ENCODE data around the gene AGAP1.
"Not testable (repeated sequence)": the region's sequence is repeated elsewhere in the genome, so short reads cannot be mapped to it uniquely, and the experiment has no call there.

Gene AGAP1

GRCh38 chr2:235737840-235738239 is 244.0 kb downstream of the AGAP1 start:
- DNase-seq (ENCODE audit: low read depth in 2 of 2): no peak

DNA sequence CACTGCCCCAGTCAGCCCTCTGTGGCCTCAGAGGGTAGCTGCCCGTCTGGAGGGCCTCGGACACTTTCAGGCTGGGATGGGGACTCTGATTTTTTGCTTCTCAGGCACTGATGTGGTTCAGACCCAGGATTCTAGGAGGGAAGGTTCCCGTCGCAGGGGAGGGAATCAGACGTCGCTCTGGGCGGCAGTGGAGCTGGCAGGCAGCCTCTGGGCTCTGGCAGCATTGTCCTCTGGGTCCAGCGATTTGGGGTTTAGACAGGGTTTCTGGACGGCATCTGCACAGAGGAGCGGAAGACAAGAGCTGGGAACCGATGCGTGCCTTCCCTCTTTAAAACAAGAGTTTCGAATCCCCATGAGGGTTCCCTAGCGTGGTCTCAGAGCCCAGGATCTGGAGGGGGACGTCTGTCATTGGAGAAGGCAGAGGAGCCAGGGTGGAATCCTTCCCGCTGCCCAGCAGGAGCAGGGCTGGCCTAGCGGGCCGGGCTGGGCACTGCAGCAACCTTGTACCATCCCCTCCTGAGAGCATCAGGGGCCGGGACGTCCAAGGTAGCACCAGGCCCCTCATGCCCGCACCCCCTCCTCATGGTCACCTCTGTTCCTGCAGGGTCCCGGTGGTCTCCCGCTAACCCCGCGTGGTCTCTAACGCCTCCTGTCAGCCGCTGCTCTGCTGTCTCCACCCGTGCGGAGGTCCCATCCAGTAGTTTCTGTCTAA is 246.0 kb downstream of the AGAP1 start:
- DNase-seq (ENCODE audit: low read depth in 2 of 2): no peak

GRCh38 chr2:235740821-235741220 is 247.0 kb downstream of the AGAP1 start:
- DNase-seq (ENCODE audit: low read depth in 2 of 2): no peak

- no peak for DNase-seq (ENCODE audit: low read depth in 2 of 2)
These were observed 250.3 kb downstream of the AGAP1 start for GRCh38 chr2:235744161-235744560.

DNA sequence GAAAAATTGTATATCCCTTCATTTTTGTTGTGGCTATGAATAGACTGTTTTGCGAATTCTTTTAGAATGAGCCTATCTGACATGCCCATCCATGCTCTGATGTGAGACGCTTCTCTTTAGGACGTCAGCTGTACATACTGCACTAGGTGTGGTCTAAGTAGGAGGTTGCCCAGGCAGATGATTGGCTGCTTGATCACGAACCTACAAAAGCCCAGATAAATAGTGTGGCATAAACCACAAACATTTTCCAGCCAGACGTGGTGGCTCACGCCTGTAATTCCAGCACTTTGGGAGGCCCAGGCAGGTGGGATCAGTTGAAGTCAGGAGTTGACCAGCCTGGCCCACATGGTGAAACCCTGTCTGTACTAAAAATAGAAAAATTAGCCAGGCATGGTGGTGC is 251.8 kb downstream of the AGAP1 start:
- no peak for DNase-seq (ENCODE audit: low read depth in 2 of 2)

GRCh38 chr2:235746257-235746934 is 252.6 kb downstream of the AGAP1 start:
- peak; percentile 25 to 30 for DNase-seq (ENCODE audit: low read depth in 2 of 2)

GRCh38 chr2:235747001-235747785 is 253.3 kb downstream of the AGAP1 start:
- no peak for DNase-seq (ENCODE audit: low read depth in 2 of 2)

GRCh38 chr2:235747786-235748091 is 253.9 kb downstream of the AGAP1 start:
- DNase-seq (ENCODE audit: low read depth in 2 of 2): no peak

GRCh38 chr2:235749121-235749770 is 255.4 kb downstream of the AGAP1 start:
- no peak for DNase-seq (ENCODE audit: low read depth in 2 of 2)

GRCh38 chr2:235749771-235750160 is 255.9 kb downstream of the AGAP1 start:
- DNase-seq (ENCODE audit: low read depth in 2 of 2): no peak

DNA sequence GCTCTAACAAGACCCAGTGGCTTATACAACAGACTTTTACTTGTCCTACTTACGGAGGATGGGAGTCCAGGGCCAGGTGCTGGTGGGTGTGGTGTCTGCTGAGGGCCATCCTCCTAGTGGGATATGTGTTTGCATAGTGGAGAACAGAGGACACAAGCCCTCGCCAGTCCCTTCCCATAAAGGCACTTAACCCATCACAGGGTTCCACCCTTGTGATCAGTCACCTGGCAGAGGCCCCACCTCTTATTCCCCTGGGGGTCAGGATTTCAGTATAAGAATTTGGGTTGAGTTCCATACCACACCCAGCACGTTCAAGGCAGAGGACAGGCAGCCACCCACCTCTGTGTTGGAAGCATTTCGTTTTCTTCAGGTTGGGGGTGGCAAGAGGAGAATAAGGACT is 259.0 kb downstream of the AGAP1 start:
- no peak for DNase-seq (ENCODE audit: low read depth in 2 of 2)

DNA sequence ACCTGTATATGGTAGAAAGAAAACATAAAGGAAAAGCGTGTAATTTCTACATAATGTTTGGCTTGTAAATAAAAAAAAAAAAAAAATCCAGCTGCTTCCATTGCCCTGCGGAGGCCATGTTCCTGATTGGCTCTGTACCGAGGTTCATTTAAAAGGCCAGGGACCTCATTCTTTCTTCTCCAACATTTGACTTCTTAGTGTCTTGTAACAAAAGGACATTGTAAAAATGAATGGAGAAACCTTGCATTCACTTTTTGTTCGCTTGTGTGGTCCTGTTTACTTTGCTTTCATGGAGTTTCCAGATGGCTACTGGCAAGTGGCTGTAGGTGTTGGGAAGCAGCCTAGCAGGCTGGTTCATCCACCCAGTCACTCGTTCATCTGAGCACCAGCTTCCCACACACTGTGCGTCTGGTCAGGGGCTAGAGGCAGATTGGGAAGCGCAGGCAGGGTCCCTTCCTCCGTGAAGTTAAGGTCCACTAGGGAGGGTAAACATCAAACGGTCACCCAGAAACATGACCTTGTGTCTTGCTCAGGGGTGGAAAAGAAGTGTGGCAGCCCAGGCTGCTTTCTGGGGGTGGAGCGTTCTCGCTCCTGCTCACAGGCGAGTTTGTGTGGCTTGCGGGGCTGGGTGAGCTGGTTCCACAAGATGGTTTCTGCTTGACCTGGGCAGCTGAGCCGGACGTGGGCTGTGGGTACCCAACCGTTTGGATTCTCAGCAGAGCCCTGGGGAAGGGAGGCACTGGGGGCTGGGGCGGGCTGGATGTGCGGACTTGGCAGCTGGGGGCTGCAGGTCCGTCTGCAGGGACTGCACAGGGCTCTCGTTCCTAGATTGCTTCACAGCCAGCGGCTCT is 260.7 kb downstream of the AGAP1 start:
- DNase-seq (ENCODE audit: low read depth in 2 of 2): no peak

DNA sequence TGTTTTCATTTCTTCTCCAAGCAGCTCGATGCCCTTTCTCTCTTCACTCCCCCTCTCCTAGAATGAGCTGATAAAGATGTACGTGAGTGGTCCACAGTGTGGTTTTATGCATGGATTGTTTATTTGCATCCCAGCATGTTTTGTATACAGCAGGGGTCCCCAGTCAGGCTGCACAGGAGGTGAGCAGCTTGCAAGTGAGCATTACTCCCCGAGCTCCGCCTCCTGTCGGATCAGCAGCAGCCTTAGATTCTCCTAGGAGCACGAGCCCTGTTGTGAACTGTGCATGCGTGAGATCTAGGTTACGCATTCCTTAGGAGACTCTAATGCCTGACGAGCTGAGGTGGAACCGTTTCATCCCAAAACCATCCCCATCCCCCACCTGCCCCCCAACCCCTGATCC is 262.6 kb downstream of the AGAP1 start:
- DNase-seq (ENCODE audit: low read depth in 2 of 2): no peak

DNA sequence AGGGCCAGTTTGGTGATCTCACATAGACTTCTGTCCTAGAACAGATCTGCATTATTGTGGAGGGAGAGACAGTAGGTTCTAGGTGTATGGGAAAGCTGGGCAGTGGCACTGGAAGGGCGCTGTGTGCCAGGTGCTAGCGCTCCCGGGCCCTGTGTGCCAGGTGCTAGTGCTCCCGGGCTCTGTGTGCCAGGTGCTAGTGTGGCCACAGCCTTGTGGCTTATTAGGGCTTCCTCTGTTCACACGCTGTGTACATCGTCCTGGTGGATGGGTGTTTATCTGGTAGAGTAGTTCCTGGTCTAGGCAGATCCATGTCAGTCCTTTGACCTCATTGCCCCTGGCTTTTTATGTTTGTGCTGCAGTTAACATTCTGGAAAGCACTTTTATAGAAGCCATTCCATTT is 263.4 kb downstream of the AGAP1 start:
- DNase-seq (ENCODE audit: low read depth in 2 of 2): no peak

- DNase-seq (ENCODE audit: low read depth in 2 of 2): no peak
These were observed 263.8 kb downstream of the AGAP1 start for GRCh38 chr2:235757640-235758039.

GRCh38 chr2:235762832-235763598 is 269.2 kb downstream of the AGAP1 start:
- DNase-seq (ENCODE audit: low read depth in 2 of 2): no peak

DNA sequence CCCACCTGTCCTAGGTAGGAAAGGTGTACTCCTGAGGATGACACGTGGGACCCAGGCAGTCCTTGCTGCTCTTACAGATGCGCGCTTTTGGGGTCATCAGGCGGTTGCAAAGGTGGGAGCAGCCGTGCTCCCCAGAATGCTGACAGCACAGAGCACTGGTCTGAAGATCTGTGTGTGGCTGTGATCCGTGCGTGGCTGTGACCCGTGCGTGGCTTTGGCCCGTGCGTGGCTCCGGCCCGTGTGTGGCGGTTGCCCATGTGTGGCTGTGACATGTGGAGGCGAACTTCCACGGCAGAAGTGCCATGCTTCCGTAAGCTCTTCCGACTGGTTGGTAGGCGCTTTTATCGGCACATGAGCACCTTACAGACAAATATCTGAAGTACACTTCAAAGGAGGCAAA is 270.0 kb downstream of the AGAP1 start:
- no peak for DNase-seq (ENCODE audit: low read depth in 2 of 2)

GRCh38 chr2:235764478-235764877 is 270.6 kb downstream of the AGAP1 start:
- not testable (repeated sequence) for DNase-seq (ENCODE audit: low read depth in 2 of 2)

DNA sequence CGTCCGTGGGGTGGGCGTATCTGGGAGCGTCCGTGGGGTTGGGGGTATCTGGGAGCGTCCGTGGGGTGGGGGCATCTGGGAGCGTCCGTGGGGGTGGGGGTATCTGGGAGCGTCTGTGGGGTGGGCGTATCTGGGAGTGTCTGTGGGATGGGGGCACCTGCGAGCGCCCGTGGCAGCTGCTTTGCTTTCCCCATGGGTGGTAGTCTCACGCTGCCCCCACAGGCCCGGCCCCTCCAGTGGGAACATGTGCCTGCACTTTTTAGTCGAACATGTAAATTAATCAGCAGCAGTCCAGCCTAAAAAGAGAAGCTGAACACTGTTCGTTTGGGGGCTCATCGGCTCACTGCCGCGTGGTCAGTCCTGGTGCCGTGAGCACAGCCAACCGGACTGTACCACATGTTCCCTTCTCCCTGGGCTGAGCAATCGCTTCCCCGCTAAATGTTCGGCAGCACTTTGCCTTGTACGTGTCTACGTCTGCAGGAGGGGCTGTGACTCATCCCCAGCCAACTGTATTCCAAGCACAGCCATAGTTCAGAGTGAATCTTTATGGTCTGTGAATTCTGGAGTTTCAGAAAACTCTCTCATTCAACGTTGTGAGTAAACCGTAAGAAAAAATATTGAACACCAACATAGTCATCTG is 271.5 kb downstream of the AGAP1 start:
- DNase-seq (ENCODE audit: low read depth in 2 of 2): no peak

DNA sequence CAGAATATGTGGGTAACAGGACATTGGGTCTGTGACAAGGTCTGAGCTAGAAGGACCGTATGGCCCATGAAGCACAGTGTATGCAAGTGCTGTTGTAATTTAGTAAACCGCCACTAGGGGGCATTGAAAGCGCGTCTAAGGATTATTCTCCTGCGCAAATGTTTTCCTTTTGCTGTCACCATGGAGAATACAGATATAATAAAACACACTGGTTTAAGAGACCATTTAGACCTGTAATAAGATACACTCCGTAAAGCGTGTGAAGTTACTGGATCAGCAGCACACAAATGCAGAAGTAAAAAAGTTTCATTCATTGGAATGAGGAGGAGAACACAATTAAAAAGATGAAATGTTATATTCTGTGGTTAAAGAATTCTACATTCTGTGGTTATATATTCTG is 272.4 kb downstream of the AGAP1 start:
- peak; percentile 32 to 34 for DNase-seq (ENCODE audit: low read depth in 2 of 2)
